Measurements from ENCODE around the gene FAM25A. TPM values are rescaled to one million over a fixed set of nuclear protein-coding genes. Genes with fewer than 3 reads are reported as not detected.
"Not testable (repeated sequence)": the region's sequence is repeated elsewhere in the genome, so short reads cannot be mapped to it uniquely, and the experiment has no call there.

Gene FAM25A
- total RNA-seq = not detected

DNA sequence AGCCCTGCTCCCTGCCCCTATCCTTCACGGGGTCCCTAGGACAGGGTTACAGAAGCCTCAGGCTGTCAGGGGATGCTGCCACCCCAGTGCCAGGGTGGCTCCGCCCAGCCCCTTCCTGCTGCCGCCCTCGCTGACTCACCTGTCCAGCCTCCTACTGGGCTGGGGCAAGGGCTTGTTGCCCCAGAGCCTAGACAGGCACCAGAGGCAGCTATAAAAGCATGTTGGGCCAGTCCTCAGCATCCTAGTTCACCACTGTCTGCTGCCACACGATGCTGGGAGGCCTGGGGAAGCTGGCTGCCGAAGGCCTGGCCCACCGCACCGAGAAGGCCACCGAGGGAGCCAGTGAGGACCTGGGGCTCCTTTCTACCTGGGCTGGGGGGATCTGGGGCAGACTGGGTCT, at the start of gene FAM25A:
FAM25A (plus strand) TSS at position 239 of the 400 bp plus-strand sequence; CDS start at position 270, 31 bp downstream.
- H3K27me3 Mint-ChIP-seq; H3K4me3 Mint-ChIP-seq; H3K9me3 Mint-ChIP-seq; H3K27ac Mint-ChIP-seq; H3K4me1 Mint-ChIP-seq; POLR2A ChIA-PET; CTCF ChIA-PET; DNase-seq; H3K36me3 Mint-ChIP-seq (ENCODE audit: low read depth): not testable (repeated sequence)

DNA sequence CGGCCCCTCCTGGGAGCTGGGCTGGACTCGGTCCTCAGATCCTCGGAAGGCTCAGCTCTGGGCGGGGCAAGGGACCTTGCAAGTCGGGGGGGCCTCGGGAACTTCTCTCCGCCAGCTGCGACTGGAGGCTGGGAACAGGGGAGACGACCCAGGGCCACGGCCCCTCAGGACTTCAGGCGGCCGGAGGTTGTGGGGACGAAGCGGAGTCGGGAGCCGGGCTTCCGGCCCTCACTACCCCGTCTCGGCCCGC, 49.2 kb upstream of the FAM25A start:
- no peak for DNase-seq
- ChIA-PET CTCF (interaction anchor here (1.2 to 1.4 kb wide), 3 partner anchors 31 to 125 kb away, joined by 3 to 5 read pairs (median 4); partner anchors contain the start of gene SHLD2), POLR2A (interaction anchor here (0.6 to 1.5 kb wide), 8 partner anchors 12 to 534 kb away, joined by 3 to 24 read pairs (median 4); partner anchors contain the start of genes GLUD1, MINPP1, SHLD2 and SNCG)
- H3K27me3 Mint-ChIP-seq = peaks cover 35% of the 10 kb centered on the region
- peak overlapping the region; percentile 61 for H3K27ac Mint-ChIP-seq
- no peaks in the 10 kb centered on the region for H3K36me3 Mint-ChIP-seq (ENCODE audit: low read depth)
- peak overlapping the region; percentile 69 for H3K4me3 Mint-ChIP-seq
- H3K9me3 Mint-ChIP-seq = no peaks in the 10 kb centered on the region
- H3K4me1 Mint-ChIP-seq = peaks cover 40% of the 10 kb centered on the region

- ChIA-PET POLR2A (interaction anchor here (0.6 to 1.5 kb wide), 7 partner anchors 13 to 533 kb away, joined by 3 to 24 read pairs (median 4); partner anchors contain the start of genes GLUD1, MINPP1, SHLD2 and SNCG), CTCF (interaction anchor here (1.2 to 1.4 kb wide), 3 partner anchors 32 to 124 kb away, joined by 3 to 5 read pairs (median 4); partner anchors contain the start of gene SHLD2)
- Mint-ChIP-seq H3K4me1 (peaks cover 35% of the 10 kb centered on the region), H3K9me3 (no peaks in the 10 kb centered on the region), H3K27me3 (peaks cover 35% of the 10 kb centered on the region), H3K36me3 (ENCODE audit: low read depth) (no peaks in the 10 kb centered on the region), H3K27ac (peak overlapping the region; percentile 52), H3K4me3 (peak overlapping the region; percentile 72)
- peak; percentile 88 for DNase-seq
Observed at GRCh38 chr10:86971232-86971991, 48.7 kb upstream of the FAM25A start.

DNA sequence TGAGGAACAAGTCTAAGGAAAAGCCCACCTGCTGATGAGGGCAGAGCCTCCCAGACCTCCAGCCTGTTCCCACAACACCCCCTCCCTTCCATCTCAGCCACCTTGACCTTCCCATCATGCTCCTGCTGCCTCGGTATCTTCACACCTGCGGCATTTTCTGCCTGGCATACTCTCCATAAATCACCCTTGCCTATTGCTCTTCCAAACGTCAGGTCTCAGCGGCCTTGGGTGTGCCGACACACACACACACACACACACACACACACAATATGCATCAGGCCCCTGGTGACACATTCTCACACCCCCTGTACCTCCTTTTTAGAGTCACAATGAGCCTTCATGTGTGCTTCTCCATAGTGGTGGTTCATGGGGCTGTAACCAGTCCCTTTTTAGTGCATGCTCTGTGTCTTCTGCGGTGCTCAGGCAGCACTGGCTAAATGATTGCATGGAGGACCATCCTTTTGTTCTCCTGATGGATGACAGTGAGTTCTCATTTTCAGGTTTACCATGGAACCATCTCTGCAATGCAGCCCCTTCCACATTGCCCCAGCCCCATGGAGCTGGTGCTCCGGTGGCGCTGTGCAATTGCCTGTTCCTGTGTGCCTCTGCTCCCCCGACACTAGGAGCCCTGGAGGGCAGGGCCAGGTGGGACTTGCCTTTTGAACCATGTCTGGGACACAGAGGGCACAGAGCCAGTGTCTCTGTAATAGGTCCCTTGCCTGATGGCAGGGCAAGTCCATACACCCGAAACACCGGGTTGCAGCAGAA, 47.3 kb upstream of the FAM25A start:
- no peak for DNase-seq
- Mint-ChIP-seq H3K4me1 (peaks cover 23% of the 10 kb centered on the region), H3K27me3 (peaks cover 32% of the 10 kb centered on the region), H3K4me3 (peak overlapping the region; percentile 24), H3K36me3 (ENCODE audit: low read depth) (no peaks in the 10 kb centered on the region), H3K9me3 (no peaks in the 10 kb centered on the region), H3K27ac (no peak overlapping the region)
- POLR2A ChIA-PET = no interaction called here
- CTCF ChIA-PET = no interaction called here

- Mint-ChIP-seq H3K27me3 (peaks cover 28% of the 10 kb centered on the region), H3K36me3 (ENCODE audit: low read depth) (no peaks in the 10 kb centered on the region), H3K9me3 (no peaks in the 10 kb centered on the region), H3K4me3 (no peak overlapping the region), H3K4me1 (peaks cover 22% of the 10 kb centered on the region), H3K27ac (no peak overlapping the region)
- ChIA-PET POLR2A (no interaction called here), CTCF (interaction anchor here (1.6 kb wide), 1 partner anchor 14 kb away, joined by 4 read pairs; no protein-coding TSS in a partner anchor)
- DNase-seq = no peak
Observed at GRCh38 chr10:86974484-86974883, 45.6 kb upstream of the FAM25A start.

GRCh38 chr10:86976362-86977056, 43.6 kb upstream of the FAM25A start:
- H3K27ac Mint-ChIP-seq = no peak overlapping the region
- H3K9me3 Mint-ChIP-seq = no peaks in the 10 kb centered on the region
- ChIA-PET CTCF (interaction anchor here (1.2 kb wide), 1 partner anchor 37 kb away, joined by 3 read pairs; no protein-coding TSS in a partner anchor), POLR2A (interaction anchor here (1.3 kb wide), 1 partner anchor 10 kb away, joined by 3 read pairs; no protein-coding TSS in a partner anchor)
- H3K4me3 Mint-ChIP-seq = no peak overlapping the region
- no peaks in the 10 kb centered on the region for H3K36me3 Mint-ChIP-seq (ENCODE audit: low read depth)
- no peak for DNase-seq
- H3K27me3 Mint-ChIP-seq = peaks cover 27% of the 10 kb centered on the region
- H3K4me1 Mint-ChIP-seq = peaks cover 10% of the 10 kb centered on the region

DNA sequence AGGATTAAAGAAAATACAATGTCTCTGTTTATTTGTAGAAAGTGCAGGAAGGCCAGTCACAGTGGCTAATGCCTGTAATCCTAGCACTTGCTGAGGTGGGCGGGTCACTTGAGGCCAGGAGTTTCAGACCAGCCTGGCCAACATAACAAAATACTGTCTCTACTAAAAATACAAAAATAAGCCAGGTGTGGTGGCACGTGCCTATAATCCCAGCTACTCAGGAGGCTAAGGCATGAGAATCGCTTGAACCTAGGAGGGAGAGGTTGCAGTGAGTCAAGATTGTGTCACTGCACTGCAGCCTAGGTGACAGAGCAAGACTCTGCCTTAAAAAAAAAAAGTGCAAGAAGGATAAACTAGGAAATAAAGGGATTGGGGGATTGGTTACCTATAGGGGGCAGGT, 41.6 kb upstream of the FAM25A start:
- peaks cover 13% of the 10 kb centered on the region for H3K27me3 Mint-ChIP-seq
- CTCF ChIA-PET; POLR2A ChIA-PET; H3K36me3 Mint-ChIP-seq (ENCODE audit: low read depth); H3K4me1 Mint-ChIP-seq; H3K9me3 Mint-ChIP-seq; H3K27ac Mint-ChIP-seq; H3K4me3 Mint-ChIP-seq; DNase-seq: not testable (repeated sequence)

DNA sequence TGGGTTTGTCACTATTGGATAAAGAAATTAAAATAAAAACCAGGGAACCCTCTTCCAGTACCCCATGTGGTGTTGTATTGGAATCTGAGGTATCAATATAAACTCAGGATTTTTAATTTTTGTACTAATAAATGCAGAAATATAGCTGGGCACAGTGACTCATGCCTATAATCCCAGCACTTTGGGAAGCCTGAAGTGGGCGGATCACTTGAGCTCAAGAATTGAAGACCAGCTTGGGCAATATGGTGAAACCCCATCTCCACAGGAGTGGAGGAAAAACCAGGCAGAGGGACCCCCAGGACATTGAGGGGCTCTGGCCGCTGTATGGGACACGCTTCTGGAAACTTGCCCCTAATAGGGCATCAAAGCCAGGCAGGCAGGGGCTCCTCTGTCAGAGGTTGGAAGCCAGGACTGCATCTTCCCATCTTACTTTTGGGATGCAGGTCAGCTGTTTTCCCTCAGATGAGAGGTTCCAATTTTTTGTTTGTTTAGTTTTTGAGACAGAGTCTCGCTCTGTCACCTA, 40.7 kb upstream of the FAM25A start:
- CTCF ChIA-PET = no interaction called here
- DNase-seq = no peak
- POLR2A ChIA-PET = no interaction called here
- H3K9me3 Mint-ChIP-seq = no peaks in the 10 kb centered on the region
- no peak overlapping the region for H3K4me3 Mint-ChIP-seq
- peaks cover 10% of the 10 kb centered on the region for H3K27me3 Mint-ChIP-seq
- no peaks in the 10 kb centered on the region for H3K36me3 Mint-ChIP-seq (ENCODE audit: low read depth)
- no peak overlapping the region for H3K27ac Mint-ChIP-seq
- no peaks in the 10 kb centered on the region for H3K4me1 Mint-ChIP-seq

GRCh38 chr10:86979977-86980448, 40.1 kb upstream of the FAM25A start:
- Mint-ChIP-seq H3K9me3 (no peaks in the 10 kb centered on the region), H3K4me1 (no peaks in the 10 kb centered on the region), H3K27ac (no peak overlapping the region), H3K27me3 (peaks cover 10% of the 10 kb centered on the region), H3K4me3 (no peak overlapping the region), H3K36me3 (ENCODE audit: low read depth) (no peaks in the 10 kb centered on the region)
- ChIA-PET CTCF (no interaction called here), POLR2A (no interaction called here)
- no peak for DNase-seq

DNA sequence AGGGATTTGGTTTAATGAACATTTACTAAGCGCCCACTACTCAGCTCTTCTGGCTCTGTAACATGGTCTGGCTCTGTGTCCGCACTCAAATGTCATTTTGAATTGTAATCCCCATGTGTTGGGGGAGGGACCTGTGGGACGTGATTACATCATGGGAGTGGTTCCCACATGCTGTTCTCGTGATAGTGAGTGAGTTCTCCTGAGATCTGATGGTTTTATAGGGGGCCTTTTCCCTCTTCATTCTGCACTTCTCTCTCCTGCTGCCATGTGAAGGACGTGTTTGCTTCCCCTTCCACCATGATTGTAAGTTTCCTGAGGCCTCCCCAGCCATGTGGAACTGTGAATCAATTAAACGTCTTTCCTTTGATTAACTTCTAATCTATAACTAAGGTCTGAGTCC, 39.1 kb upstream of the FAM25A start:
- H3K27me3 Mint-ChIP-seq; H3K36me3 Mint-ChIP-seq (ENCODE audit: low read depth); DNase-seq; H3K4me3 Mint-ChIP-seq; H3K27ac Mint-ChIP-seq; H3K9me3 Mint-ChIP-seq; H3K4me1 Mint-ChIP-seq; CTCF ChIA-PET; POLR2A ChIA-PET: not testable (repeated sequence)

DNA sequence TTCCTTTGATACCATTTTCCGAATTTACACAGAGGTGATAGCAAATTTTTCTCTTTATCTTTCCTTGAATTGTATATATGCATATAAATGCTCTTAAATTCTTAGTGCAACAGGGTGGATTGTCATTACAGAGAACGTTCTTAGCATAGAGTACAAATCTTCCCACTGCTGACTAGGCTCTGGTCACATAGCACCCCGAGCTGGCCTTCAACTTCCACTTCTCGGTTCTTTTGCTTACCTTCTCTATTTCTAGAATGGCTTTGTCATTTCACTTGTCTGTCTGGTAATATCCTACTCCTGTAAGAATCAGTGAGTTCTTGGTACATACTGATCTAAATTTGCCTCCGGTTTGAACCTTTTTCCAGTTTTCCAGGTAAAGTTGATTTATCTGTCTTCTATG, 38.4 kb upstream of the FAM25A start:
- H3K27me3 Mint-ChIP-seq = peaks cover 12% of the 10 kb centered on the region
- DNase-seq = no peak
- no peaks in the 10 kb centered on the region for H3K36me3 Mint-ChIP-seq (ENCODE audit: low read depth)
- CTCF ChIA-PET = no interaction called here
- no peaks in the 10 kb centered on the region for H3K9me3 Mint-ChIP-seq
- H3K27ac Mint-ChIP-seq = no peak overlapping the region
- no peak overlapping the region for H3K4me3 Mint-ChIP-seq
- H3K4me1 Mint-ChIP-seq = no peaks in the 10 kb centered on the region
- POLR2A ChIA-PET = no interaction called here

DNA sequence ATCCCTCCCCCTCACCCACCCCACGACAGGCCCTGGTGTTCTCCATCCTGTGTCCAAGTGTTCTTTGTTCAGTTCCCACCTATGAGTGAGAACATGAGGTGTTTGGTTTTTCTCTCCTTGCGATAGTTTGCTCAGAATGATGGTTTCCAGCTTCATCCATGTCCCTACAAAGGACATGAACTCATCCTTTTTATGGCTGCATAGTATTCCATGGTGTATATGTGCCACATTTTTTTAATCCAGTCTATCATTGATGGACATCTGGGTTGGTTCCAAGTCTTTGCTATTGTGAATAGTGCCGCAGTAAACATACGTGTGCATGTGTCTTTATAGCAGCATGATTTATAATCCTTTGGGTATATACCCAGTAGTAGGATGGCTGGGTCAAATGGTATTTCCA, 35.6 kb upstream of the FAM25A start:
- H3K36me3 Mint-ChIP-seq (ENCODE audit: low read depth); H3K4me1 Mint-ChIP-seq; DNase-seq; CTCF ChIA-PET; H3K27ac Mint-ChIP-seq; H3K4me3 Mint-ChIP-seq; H3K9me3 Mint-ChIP-seq; POLR2A ChIA-PET: not testable (repeated sequence)
- H3K27me3 Mint-ChIP-seq = peaks cover 21% of the 10 kb centered on the region

DNA sequence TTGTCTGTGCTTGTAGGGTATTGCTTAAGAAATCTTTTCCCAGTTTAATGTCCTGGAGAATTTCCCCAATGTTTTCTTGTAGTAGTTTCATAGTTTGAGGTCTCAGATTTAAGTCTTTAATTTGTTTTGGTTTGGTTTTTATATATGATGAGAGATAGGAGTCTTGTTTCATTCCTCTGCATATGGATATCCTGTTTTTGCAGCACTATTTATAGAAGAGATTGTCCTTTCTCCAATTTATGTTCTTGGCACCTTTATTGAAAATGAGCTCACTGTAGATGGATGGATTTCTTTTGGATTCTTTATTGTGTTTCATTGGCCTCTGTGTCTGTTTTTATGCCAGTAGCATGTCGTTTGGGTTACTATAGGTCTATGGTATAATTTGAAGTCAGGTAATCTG, 31.6 kb upstream of the FAM25A start:
- ChIA-PET CTCF (no interaction called here), POLR2A (no interaction called here)
- H3K9me3 Mint-ChIP-seq = no peaks in the 10 kb centered on the region
- H3K4me1 Mint-ChIP-seq = no peaks in the 10 kb centered on the region
- H3K36me3 Mint-ChIP-seq (ENCODE audit: low read depth) = no peaks in the 10 kb centered on the region
- H3K27ac Mint-ChIP-seq = no peak overlapping the region
- DNase-seq = no peak
- H3K4me3 Mint-ChIP-seq = no peak overlapping the region
- H3K27me3 Mint-ChIP-seq = peaks cover 30% of the 10 kb centered on the region

Measured in activated CD4-positive, alpha-beta memory T cell treated with anti-CD3 and anti-CD28 coated beads, Interleukin-2, amount 10 ng/mL, durations not matched to agents 7 days and 5 days (primary cell).